ENCODE measurements around the gene TNRC6C.

DNA sequence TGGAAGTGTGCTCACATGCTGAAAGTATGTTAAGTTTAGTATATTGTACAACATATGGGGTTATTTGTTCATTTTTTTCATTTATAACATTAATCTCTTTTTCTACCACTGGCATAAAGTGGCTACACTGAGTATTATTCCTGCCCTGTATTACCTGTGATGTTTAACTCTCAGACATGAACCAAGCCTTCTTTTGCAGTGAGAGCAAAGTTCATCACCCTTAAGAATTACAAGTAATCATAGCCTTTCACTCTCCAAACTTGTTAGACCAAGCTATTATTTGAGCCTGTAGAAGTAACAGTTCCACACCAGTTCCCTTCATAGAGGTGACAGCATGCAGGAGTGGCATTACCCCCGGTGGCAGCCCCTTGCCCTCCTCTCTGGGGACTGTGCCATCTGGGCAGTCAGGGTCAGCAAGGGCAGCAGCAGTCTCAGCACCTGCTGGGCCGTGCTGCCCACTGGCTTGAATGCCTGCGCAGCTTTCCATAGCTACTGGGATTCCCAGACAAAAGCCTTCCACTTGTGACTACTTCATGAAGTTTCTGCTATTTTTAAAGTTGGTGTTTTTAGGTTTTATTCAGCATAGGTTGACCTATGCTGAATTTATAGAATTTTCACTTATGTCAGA lies 98.7 kb downstream of the TNRC6C start:
- no peak for TF ChIP-seq POLR2AphosphoS5 (IDR thresholded peaks at IDR 0.05; ENCODE audit: low read depth)
- no peak for TF ChIP-seq CTCF (conservative IDR thresholded peaks at IDR 0.05; ENCODE audit: low read depth in 2 of 2)
- TF ChIP-seq STAT1 (IDR thresholded peaks at IDR 0.05; ENCODE audit: unreplicated experiment), result no peak
- TF ChIP-seq EZH2phosphoT487 (IDR thresholded peaks at IDR 0.05; ENCODE audit: unreplicated experiment), result no peak
- no peak for TF ChIP-seq NANOG (IDR thresholded peaks at IDR 0.05; ENCODE audit: borderline replicate concordance)
- TF ChIP-seq ZNF331 (CRISPR knock-in tag; IDR thresholded peaks at IDR 0.05; ENCODE audit: low read depth), result no peak
- TF ChIP-seq CREB1 (CRISPR knock-in tag; IDR thresholded peaks at IDR 0.05; ENCODE audit: low read depth), result no peak
- TF ChIP-seq, protein P1, sequence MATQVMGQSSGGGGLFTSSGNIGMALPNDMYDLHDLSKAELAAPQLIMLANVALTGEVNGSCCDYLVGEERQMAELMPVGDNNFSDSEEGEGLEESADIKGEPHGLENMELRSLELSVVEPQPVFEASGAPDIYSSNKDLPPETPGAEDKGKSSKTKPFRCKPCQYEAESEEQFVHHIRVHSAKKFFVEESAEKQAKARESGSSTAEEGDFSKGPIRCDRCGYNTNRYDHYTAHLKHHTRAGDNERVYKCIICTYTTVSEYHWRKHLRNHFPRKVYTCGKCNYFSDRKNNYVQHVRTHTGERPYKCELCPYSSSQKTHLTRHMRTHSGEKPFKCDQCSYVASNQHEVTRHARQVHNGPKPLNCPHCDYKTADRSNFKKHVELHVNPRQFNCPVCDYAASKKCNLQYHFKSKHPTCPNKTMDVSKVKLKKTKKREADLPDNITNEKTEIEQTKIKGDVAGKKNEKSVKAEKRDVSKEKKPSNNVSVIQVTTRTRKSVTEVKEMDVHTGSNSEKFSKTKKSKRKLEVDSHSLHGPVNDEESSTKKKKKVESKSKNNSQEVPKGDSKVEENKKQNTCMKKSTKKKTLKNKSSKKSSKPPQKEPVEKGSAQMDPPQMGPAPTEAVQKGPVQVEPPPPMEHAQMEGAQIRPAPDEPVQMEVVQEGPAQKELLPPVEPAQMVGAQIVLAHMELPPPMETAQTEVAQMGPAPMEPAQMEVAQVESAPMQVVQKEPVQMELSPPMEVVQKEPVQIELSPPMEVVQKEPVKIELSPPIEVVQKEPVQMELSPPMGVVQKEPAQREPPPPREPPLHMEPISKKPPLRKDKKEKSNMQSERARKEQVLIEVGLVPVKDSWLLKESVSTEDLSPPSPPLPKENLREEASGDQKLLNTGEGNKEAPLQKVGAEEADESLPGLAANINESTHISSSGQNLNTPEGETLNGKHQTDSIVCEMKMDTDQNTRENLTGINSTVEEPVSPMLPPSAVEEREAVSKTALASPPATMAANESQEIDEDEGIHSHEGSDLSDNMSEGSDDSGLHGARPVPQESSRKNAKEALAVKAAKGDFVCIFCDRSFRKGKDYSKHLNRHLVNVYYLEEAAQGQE (IDR thresholded peaks at IDR 0.05; ENCODE audit: unreplicated experiment), result no peak
- TF ChIP-seq, protein P2, sequence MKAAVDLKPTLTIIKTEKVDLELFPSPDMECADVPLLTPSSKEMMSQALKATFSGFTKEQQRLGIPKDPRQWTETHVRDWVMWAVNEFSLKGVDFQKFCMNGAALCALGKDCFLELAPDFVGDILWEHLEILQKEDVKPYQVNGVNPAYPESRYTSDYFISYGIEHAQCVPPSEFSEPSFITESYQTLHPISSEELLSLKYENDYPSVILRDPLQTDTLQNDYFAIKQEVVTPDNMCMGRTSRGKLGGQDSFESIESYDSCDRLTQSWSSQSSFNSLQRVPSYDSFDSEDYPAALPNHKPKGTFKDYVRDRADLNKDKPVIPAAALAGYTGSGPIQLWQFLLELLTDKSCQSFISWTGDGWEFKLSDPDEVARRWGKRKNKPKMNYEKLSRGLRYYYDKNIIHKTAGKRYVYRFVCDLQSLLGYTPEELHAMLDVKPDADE (IDR thresholded peaks at IDR 0.05), result no peak
- TF ChIP-seq ZNF114 (CRISPR knock-in tag; IDR thresholded peaks at IDR 0.05), result no peak
- no peak for TF ChIP-seq EZH2 (IDR thresholded peaks at IDR 0.05; ENCODE audit: low read depth, unreplicated experiment)

Data from GM23338 (cell line).